HG03103 (cell line): Measurements from ENCODE around the gene CALHM4.
"Not testable (repeated sequence)": the region's sequence is repeated elsewhere in the genome, so short reads cannot be mapped to it uniquely, and the experiment has no call there.

Source experiments
- ATAC-seq: cut with Tn5 transposase; IDR thresholded peaks from one replicate; pipeline ENCODE4 v1.9.1; 2021; ENCODE audit warnings: low read depth; ENCODE audit not compliant: unreplicated experiment

Gene CALHM4

GRCh38 chr6:116572162-116572561 lies 18.6 kb downstream of the CALHM4 start:
- no peak for ATAC-seq

GRCh38 chr6:116575227-116575626 lies 21.7 kb downstream of the CALHM4 start:
- no peak for ATAC-seq

GRCh38 chr6:116577486-116577885 lies 23.9 kb downstream of the CALHM4 start:
- no peak for ATAC-seq

- ATAC-seq, result no peak
Observed at GRCh38 chr6:116578335-116578734, 24.8 kb downstream of the CALHM4 start.

- ATAC-seq, result no peak
Observed at GRCh38 chr6:116579143-116579542, 25.6 kb downstream of the CALHM4 start.

GRCh38 chr6:116580198-116580597 lies 26.6 kb downstream of the CALHM4 start:
- no peak for ATAC-seq

- no peak for ATAC-seq
Observed at GRCh38 chr6:116586276-116586675, 32.7 kb downstream of the CALHM4 start.

GRCh38 chr6:116586738-116587137 lies 33.2 kb downstream of the CALHM4 start:
- no peak for ATAC-seq

GRCh38 chr6:116595247-116595646 lies 41.7 kb downstream of the CALHM4 start:
- no peak for ATAC-seq

- ATAC-seq, result no peak
Observed at GRCh38 chr6:116596815-116597214, 43.3 kb downstream of the CALHM4 start.

GRCh38 chr6:116603916-116604315 lies 50.4 kb downstream of the CALHM4 start:
- ATAC-seq, result not testable (repeated sequence)

- ATAC-seq, result not testable (repeated sequence)
Observed at GRCh38 chr6:116604868-116605267, 51.3 kb downstream of the CALHM4 start.

GRCh38 chr6:116605935-116606334 lies 52.4 kb downstream of the CALHM4 start:
- no peak for ATAC-seq
